Activated CD8-positive, alpha-beta memory T cell treated with anti-CD3 and anti-CD28 coated beads, Interleukin-2, amount 50 U/mL, for 1 hour (primary cell): ENCODE results near the gene GPX5.
"Not testable (repeated sequence)": the region's sequence is repeated elsewhere in the genome, so short reads cannot be mapped to it uniquely, and the experiment has no call there.

ENCODE experiments used
- DNase-seq: peaks from one replicate; pipeline ENCODE4 v3.0.0-alpha.2; 2020; ENCODE audit errors: extremely low read depth

Gene GPX5, protein sequence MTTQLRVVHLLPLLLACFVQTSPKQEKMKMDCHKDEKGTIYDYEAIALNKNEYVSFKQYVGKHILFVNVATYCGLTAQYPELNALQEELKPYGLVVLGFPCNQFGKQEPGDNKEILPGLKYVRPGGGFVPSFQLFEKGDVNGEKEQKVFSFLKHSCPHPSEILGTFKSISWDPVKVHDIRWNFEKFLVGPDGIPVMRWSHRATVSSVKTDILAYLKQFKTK

DNA sequence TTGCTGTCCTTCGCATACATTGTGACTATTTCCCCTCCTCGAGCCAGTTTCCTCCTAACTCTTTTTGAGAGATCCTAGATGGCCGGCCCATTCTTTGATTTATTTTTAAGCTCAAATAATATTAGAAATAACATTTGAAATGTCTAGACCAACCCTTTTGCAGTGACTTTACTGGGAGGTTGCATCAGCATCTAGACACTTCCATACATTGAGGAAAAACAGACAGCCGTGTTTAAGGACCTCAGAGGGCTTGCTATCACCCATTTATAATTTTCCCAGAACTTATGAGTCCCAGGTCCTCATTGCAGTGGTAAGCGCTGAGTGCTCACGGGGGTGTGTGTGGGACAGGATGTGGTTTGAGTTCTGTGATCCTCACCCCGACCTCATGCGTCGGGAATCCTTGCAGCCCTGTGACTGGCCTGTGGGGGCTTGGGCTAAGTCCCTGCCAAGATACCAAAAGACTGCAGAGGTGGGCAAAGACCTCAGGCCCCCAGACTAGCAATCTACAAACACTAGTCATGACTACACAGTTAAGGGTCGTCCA is at the start of gene GPX5:
GPX5 (plus strand) TSS at position 386 of the 544 bp plus-strand sequence; CDS start at position 519, 133 bp downstream.
- DNase-seq, result no peak

DNA sequence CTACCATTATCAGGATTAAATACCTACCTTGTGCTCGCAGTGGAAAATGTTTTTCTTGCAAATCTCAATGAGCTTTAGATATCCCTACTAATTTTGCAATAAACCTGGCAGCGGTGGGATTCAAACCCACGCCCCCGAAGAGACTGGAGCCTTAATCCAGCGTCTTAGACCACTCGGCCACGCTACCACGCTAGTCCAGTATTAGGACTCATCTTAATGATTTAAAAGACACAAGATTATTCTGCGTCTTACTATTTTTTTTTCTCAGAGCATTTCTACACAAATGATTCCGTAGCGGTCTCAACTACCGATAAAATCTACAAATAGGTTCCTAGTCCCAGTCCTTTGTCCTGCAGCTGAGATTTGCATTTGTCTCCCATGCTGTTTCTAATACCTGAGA is 47.2 kb upstream of the GPX5 start:
- no peak for DNase-seq

DNA sequence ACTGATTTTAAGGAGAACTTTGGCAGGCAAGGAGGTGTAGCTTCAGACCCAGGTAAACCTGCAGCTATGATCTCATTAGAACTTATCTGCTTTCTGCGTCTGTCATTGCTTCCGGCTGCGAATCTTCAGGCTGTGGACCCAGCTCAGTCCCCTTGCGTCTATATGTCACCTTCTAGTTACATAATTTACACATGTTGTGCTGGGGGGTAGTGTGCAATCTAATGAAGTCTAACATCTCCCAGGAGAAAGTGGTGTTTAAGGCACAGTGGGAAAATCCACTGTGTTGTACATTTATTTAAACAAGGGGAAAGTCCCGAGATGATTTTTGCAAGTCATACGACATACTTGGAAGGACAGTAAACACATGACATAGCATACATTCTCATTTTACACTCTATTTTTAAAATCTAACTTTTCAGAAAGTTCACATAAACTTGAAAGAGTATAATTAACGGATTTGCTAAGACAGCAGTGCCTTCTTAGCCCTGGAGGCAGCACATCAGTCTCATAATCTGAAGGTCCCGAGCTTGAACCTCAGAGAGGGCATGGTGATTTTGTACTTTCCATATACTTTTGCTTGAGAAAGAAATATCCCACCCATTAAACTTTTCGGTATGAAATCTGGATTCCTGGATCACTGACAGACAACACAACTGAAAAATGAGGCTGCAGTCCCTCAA is 45.3 kb upstream of the GPX5 start:
- no peak for DNase-seq

DNA sequence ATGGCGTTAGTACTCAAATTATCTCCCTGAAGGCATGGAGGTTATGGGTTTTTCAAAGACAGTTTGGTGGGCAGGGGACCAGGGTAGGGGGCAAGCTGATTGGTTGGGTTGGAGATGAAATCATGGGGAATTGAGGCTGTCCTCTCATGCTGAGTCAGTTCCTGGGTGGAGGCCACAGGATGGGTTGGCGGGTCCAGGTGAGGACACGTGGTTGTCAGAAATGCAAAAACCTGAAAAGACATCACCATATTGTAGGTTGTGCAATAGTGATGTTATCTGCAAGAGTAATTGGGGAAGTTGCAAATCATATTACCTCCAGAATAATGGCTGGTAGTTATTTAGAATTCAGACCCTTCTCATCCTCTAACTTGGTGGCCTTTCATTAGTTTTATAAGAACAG is 40.2 kb upstream of the GPX5 start:
- no peak for DNase-seq

DNA sequence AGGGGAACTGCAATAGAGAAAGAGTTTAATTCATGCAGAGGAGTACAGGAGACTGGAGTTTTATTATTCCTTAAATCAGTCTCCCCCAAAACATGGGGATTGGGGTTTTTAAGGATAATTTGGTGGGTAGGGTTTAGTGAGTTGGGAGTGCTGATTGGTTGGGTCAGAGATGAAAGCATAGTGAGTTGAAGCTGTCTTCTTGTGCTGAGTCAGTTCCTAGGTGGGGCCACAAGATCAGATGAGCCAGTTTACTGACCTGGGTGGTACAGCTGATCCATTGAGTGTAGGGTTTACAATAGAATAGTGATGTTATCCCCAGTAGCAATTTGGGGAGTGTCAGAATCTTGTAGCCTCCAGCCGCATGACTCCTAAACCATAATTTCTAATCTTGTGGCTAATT is 39.1 kb upstream of the GPX5 start:
- no peak for DNase-seq

DNA sequence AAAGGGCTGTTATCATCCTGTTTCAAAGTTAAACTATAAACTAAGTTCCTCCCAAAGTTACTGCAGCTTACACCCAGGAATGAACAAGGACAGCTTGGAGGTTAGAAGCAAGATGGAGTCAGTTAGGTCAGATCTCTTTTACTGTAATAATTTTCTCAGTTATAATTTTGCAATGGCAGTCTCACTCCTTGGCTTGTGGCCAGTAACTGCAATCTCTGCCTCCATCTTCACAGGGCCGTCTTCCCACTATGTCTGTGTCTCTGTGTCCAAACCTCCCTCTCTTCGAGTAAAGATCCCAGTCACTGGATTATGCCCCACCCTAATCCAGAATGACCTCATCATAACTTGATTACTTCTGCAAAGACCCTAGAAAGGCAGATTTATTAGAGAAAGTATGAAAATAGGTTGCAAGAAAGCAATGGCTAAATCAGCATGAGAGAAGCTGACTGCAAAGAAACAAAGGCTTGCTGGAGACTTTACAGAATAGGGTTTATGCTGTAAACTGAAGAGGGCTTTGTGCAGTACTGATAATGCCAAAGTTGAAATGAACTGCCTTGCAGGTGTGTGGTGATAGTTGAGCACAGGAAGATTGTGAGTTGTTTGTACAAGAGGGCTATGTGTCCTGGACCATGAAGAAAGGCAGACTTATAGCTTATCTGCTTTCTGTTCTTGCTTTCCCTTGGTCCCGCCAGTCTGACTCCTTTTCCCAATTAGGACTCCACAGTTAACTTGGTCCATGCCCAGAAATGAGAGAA is 38.5 kb upstream of the GPX5 start:
- no peak for DNase-seq

DNA sequence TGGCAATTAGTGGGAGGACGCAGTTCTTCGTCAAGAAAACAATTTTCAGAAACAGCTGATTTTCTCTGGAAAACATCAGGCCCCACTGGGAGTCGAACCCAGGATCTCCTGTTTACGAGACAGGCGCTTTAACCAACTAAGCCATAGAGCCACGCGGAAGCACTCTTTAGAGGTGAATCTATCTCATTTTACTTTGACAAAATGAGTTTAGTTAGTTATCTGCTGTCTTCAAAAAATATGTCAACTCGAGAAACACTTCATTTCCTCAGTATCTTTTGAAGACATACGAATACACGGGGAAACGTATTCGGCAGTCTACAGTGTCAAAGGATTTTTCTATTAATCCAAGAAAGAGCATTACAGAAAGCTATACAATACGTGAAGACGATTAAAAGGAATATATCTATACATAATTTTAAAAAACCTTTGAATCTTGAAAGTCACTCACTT is 36.7 kb upstream of the GPX5 start:
- no peak for DNase-seq

DNA sequence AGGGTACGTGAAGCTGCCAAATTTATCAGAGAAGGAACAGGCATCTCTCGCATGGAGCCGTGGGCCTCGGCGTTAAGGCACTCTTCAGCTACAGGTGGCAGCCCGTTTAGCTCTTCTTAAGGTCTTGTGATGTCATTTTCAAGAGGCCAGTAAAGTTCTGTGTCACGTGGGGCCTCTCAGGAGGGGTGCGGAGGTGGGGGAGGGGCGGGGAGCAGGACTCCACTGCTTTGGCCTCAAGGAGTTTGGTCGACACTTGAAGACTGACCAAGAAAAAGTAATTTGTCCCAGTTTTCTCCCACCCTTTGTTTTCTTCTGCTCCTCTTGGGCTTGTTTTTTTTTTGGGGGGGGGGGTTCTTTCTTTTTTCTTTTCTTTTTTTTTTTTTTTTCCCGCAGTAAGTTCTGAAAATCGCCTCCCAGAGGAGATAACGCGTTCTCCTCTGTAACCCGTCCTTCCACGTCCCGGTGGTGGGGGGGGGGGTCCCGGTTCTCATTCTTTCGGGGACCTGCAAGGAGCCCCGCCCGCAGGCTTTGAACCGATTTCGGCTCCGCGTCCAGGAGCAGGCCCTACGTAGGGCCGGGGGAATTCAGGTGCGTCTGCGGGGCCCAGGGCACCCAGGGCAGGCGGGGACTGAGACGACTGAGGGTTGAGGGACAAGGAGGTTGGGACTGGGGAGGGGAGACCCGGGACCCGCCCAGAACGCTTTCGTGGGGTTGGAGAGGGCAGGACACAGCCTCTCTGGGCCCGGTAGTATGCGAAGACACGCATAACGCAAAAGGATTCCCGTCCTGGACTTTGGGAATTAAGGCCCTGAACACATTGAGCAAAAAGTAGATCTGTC is 36.1 kb upstream of the GPX5 start:
- no peak for DNase-seq

DNA sequence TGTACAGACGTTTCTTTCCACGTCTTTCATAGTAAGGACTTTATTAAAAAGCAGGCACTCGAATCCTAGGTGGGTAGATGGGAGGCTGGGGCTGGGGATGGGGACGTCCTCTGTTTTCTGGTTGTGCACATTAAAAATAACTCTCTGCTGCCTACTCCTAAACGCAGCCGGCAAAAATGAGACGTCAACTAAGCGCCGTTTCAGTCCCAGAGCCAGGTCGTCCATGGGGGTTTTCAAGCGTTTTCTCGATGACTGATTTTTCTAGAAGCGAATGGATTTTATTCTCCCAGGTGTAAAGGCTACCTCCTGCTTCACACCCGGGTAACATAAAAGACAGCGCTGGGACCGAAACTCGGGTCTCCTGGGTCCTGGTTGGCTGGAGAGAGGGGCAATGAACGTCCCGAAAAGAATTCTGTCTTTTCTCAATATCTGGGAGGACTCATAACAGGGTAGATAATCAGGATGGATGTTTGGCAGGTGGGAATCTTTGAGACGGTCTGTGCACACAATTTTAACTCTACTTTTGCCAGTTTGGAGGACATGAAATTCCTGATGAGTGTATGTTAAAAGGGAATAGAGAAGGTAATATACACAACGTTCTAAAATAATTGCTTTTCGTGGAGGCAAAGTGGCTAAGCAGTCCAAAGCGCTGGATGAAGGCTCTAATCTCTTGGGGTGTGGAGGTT is 35.3 kb upstream of the GPX5 start:
- no peak for DNase-seq

DNA sequence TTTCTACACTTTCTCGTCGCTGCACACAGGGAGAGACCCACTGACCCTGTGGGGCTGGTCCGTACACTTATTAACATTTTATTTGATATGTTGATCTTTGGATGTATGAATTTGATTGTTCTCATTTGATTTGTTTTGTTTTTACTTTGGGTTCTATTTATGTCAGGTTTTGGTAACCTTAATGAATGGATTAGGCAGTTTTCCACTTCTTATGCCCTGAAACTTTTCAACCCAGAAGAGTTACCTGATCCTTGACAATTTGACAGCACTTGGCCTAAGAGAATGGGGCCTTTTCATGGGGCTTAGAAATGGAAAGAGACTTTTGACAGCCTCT is 33.7 kb upstream of the GPX5 start:
- no peak for DNase-seq

DNA sequence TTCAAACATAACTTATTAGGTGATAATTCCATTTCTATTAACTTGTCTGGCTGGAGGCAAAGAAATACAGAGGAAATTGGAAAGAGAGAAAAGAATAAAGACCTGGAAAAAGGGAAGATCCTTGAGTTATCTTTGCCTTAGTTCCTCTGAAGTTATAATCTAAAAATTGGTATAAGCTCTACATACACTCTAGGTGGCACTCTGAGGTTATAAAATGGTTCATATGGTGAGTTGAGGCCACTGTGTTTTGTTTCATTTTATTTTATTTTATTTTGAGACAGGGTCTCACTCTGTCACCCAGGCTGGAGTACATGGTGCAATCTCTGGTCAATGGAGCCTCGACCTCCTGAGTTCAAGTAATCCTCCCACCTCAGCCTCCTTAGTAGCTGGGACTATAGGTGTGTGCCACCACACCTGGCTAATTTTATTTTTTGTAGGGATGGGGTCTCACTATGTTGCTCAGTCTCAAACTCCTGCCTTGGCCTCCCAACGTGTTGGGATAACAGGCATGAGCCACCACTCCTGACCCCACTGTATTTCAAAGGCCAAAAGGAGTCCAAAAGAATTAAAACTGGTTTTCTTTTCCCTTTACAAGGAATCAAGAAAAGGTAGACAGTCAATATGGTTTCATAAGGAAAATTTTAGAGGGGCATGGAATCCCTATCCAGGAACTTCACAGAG is 29.4 kb upstream of the GPX5 start:
- no peak for DNase-seq

DNA sequence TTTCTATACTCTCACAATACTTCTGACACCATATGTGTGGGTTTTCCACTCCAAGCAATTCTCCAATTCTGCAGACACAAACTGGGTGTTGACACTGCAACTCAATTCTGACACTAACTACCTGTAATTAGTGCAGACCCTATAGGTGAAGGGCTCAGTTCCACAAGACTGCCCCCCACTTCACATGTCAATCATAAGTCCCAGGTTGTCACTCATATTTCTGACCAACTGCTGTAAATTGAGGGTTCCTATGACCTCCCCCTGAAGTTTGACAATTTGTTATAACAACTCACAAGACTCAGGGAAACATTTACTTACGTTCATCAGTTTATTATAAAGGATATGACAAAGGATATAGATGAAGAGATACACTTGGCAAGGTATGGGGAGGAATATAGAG is 28.4 kb upstream of the GPX5 start:
- no peak for DNase-seq

DNA sequence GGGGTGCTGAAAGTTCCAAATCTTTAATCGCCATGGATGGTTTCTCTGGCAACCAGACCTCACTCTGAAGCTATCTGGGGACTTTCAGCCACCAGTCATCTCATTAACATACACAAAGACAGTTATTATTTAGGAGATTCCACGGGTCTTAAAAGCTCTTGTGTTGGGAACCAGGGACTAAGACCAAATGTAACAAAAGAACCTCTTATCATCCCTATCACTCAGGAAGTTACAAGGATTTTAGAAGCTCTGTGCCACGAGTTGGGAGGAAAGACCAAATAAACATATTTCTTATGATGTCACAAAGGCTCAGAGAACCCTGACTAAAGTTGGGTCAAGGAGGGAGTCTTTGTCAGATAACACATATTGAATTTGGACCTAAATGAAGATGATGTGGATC is 27.8 kb upstream of the GPX5 start:
- no peak for DNase-seq

DNA sequence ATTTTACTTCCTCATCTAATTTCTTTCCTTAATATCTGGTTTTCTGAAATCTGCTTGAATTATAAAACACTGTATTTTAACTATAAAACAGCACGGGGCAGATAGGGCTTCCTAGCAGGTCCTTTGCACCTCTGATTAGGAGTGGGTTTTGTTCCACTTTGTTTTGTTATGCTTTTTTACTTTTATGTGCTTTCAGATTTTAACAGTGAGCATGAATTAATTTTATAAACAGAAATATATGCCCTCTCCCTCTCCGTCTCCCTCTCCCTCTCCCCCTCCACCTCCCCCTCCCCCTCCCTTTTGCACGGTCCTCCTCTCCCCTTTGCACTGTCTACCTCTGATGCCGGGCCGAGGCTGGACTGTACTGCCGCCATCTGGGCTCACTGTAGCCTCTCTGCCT is 24.4 kb upstream of the GPX5 start:
- no peak for DNase-seq

DNA sequence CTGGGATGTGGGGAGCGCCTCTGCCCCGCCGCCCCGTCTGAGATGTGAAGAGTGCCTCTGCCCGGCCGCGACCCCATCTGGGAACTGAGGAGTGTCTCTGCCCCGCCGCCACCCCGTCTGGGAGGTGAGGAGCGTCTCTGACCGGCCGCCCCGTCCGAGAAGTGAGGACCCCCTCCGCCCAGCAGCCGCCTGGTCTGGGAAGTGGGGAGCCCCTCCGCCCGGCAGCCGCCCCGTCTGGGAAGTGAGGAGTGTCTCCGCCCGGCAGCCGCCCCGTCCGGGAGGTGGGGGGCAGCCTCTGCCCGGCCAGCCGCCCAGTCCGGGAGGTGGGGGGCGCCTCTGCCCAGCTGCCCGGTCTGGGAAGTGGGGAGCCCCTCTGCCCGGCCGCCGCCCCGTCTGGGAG is 23.5 kb upstream of the GPX5 start:
- DNase-seq, result not testable (repeated sequence)

DNA sequence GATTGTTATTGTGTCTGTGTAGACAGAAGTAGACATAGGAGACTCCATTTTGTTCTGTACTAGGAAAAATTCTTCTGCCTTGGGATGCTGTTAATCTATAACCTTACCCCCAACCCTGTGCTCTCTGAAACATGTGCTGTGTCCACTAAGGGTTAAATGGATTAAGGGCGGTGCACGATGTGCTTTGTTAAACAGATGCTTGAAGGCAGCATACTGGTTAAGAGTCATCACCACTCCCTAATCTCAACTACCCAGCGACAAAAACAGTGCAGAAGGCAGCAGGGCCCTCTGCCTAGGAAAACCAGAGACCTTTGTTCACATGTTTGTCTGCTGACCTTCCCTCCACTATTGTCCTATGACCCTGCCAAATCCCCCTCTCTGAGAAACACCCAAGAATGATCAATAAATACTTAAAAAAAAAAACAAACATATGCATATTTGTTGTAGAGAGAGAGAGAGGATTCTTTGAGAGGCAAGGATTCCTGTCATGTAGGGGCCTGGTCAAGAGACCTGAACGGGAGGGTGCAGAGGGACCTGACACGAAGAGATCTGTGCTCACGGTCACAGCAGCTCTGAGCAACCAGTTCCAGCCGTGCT is 22.9 kb upstream of the GPX5 start:
- DNase-seq, result not testable (repeated sequence)

DNA sequence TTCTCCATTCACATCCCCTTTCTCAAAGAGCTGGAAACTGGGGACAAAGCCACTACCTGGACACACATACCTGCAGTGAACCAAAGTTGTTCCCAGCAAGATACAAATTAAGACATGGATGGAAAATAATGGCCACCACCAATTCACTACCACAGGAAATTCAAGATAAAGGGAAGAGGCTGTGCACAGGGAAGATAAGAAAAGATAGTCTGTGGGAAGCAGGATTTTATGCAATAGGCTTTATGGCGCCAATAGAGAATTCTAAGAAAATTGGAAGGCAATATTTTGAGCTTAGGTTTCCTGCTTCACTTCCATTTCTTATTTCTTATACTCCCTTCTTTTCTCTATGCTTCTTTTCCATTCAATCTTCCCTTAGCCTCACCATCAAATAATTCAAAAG is 19.9 kb upstream of the GPX5 start:
- DNase-seq, result no peak

DNA sequence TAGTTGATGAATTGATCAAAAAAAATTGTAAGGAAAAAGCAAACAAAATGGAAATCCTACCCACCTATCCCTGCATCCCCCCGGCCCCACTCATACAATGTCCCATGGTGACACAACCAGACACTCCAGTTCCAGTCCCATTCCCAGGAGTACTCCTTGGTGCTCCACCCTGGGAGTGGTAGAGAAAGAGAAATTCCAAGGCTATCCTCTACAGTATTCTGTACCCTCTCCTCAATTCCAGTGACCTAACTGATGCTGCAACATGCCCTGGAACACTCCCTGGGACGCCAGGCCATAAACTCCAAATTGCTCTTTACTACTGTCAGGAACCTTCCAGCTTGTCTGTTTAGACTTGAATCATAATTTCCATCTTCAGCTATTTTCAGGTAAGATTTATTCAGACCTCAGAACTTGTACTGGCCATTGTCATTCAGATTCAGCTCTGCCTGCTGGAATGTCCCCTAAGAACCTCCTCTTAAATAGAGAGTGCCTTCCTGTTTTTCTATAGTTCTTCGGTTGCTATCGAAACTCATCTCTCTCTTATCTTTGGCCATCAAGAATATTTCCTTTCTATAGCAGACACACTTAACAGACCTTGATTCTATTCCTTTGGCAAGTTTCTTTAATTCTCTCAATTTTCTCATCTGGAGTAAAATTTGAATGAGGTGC is 18.7 kb upstream of the GPX5 start:
- no peak for DNase-seq

DNA sequence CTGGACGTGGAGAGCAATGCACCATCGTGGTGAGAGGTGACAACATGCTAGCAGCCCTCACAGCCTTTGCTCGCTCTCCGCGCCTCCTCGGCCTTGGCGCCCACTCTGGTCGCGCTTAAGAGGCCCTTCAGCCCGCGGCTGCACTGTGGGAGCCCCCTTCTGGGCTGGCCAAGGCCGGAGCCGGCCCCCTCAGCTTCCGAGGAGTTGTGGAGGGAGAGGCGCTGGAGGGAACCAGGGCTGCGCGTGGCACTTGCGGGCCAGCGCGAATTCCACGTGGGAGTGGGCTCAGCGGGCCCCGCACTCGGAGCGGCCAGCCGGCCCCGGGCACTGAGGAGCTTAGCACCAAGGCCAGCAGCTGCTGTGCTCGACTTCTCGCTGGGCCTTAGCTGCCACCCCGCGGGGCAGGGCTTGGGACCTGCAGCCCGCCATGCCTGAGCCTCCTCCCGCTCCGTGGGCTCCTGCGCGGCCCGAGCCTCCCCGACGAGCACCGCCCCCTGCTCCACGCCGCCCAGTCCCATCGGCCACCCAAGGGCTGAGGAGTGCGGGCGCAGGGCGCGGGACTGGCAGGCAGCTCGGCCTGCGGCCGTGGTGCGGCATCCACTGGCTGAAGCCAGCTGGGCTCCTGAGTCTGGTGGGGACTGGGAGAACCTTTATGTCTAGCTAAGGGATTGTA is 13.9 kb upstream of the GPX5 start:
- no peak for DNase-seq
